ENCODE measurements around the gene CLNK.

- no peak for TF ChIP-seq GATA3 (IDR thresholded peaks at IDR 0.05; ENCODE audit: low read depth, low read length)
- TF ChIP-seq GATA2 (IDR thresholded peaks at IDR 0.05; ENCODE audit: low read depth, low read length) = no peak
These were observed 148.7 kb downstream of the CLNK start for GRCh38 chr4:10535912-10536311.

Measured in SH-SY5Y (cell line).